ENCODE data around the gene L3MBTL4. TPM values are rescaled to one million over a fixed set of nuclear protein-coding genes. Genes with fewer than 3 reads are reported as not detected.

L3MBTL4 gene
- total and polyA plus RNA-seq, 4 donors: 0.26 to 4.2 (median 2.0) TPM

DNA sequence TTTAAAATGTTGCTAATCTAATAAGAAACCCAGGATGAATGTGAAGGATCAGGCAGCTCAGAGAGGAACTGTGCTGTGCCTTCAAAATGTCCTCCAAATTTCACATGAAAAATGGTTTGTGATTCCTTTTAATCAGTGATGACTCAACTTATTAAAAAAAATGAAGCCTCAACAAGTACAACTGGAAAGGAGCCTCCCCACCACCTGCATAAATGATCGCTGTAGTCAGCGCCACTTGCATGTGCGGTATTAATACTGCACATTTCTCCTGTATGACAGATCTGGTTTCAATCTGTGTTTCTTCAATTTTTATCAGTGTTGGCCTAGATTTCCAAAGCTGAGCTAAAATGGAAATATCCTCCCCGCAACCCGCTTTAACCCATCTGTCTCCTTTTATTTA, 404.4 kb downstream of the L3MBTL4 start:
- H3K27me3 ChIP-seq (ENCODE audit: control insufficient read depth in 1 of 2, insufficient read depth in 2 of 2, low read length in 1 of 2): no peaks in the 10 kb centered on the region

GRCh38 chr18:6009756-6010155, 405.0 kb downstream of the L3MBTL4 start:
- no peak overlapping the region for H3K27ac ChIP-seq (ENCODE audit: low read depth in 1 of 2, low read length in 2 of 2)
- intact Hi-C loops (cut with DNase I): no loop called here
- DNase-seq (no peak), ATAC-seq (ENCODE audit: low FRiP score) (no peak)
- H3K4me3 ChIP-seq (ENCODE audit: low read length in 2 of 2): no peak overlapping the region
- WGBS, 2 donors: 74 to 84% methylated on average over 4 of the region's 4 CpGs
- no peaks in the 10 kb centered on the region for H3K36me3 ChIP-seq (ENCODE audit: control insufficient read depth in 1 of 2, insufficient read depth in 2 of 2, low read length in 1 of 2)
- H3K4me1 ChIP-seq (ENCODE audit: control insufficient read depth in 1 of 2, insufficient read depth in 2 of 2, low read length in 2 of 2): no peaks in the 10 kb centered on the region
- H3K9me3 ChIP-seq (ENCODE audit: control insufficient read depth, low read length): no peaks in the 10 kb centered on the region
- H3K27me3 ChIP-seq (ENCODE audit: control insufficient read depth in 1 of 2, insufficient read depth in 2 of 2, low read length in 1 of 2): no peaks in the 10 kb centered on the region

More for the DNA sequence above, 404.4 kb downstream of the L3MBTL4 start:
- H3K27ac ChIP-seq (ENCODE audit: low read depth in 1 of 2, low read length in 2 of 2): no peak overlapping the region
- ATAC-seq (ENCODE audit: low FRiP score) (no peak), DNase-seq (no peak)
- no peaks in the 10 kb centered on the region for H3K36me3 ChIP-seq (ENCODE audit: control insufficient read depth in 1 of 2, insufficient read depth in 2 of 2, low read length in 1 of 2)
- H3K4me1 ChIP-seq (ENCODE audit: control insufficient read depth in 1 of 2, insufficient read depth in 2 of 2, low read length in 2 of 2): no peaks in the 10 kb centered on the region
- H3K4me3 ChIP-seq (ENCODE audit: low read length in 2 of 2): no peak overlapping the region
- intact Hi-C loops (cut with DNase I): no loop called here
- no peaks in the 10 kb centered on the region for H3K9me3 ChIP-seq (ENCODE audit: control insufficient read depth, low read length)
- WGBS, 2 donors: 70% methylated on average over 5 of the region's 5 CpGs

DNA sequence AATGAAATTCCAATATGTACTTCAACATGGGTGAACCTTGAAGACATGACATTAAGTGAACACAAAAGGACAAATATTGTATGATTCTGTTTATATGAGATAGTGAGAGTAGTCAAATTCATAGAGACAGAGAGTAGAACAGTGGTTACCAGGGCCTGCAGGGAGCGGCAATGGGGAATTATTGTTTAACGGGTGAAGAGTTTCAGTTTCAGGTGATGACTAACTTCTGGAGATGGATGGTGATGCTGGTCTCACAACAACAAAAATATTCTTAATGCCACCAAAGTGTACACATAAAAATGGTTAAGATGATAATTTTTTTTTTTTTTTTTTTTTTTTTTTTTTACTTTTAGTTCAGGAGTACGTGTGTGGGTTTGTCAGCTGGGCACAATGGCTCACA, 410.0 kb downstream of the L3MBTL4 start:
- DNase-seq (no peak), ATAC-seq (ENCODE audit: low FRiP score) (no peak)
- Histone ChIP-seq H3K27me3 (ENCODE audit: control insufficient read depth in 1 of 2, insufficient read depth in 2 of 2, low read length in 1 of 2) (no peaks in the 10 kb centered on the region), H3K9me3 (ENCODE audit: control insufficient read depth, low read length) (no peaks in the 10 kb centered on the region), H3K4me3 (ENCODE audit: low read length in 2 of 2) (no peak overlapping the region), H3K4me1 (ENCODE audit: control insufficient read depth in 1 of 2, insufficient read depth in 2 of 2, low read length in 2 of 2) (no peaks in the 10 kb centered on the region), H3K27ac (ENCODE audit: low read depth in 1 of 2, low read length in 2 of 2) (no peak overlapping the region), H3K36me3 (ENCODE audit: control insufficient read depth in 1 of 2, insufficient read depth in 2 of 2, low read length in 1 of 2) (no peaks in the 10 kb centered on the region)
- WGBS, 2 donors: 92 to 96% methylated on average over 3 of the region's 3 CpGs
- intact Hi-C loops (cut with DNase I): no loop called here

GRCh38 chr18:6004119-6004518, 410.6 kb downstream of the L3MBTL4 start:
- Histone ChIP-seq H3K4me1 (ENCODE audit: control insufficient read depth in 1 of 2, insufficient read depth in 2 of 2, low read length in 2 of 2) (no peaks in the 10 kb centered on the region), H3K4me3 (ENCODE audit: low read length in 2 of 2) (no peak overlapping the region), H3K27me3 (ENCODE audit: control insufficient read depth in 1 of 2, insufficient read depth in 2 of 2, low read length in 1 of 2) (no peaks in the 10 kb centered on the region), H3K36me3 (ENCODE audit: control insufficient read depth in 1 of 2, insufficient read depth in 2 of 2, low read length in 1 of 2) (no peaks in the 10 kb centered on the region), H3K27ac (ENCODE audit: low read depth in 1 of 2, low read length in 2 of 2) (no peak overlapping the region), H3K9me3 (ENCODE audit: control insufficient read depth, low read length) (no peaks in the 10 kb centered on the region)
- DNase-seq (no peak), ATAC-seq (ENCODE audit: low FRiP score) (no peak)
- intact Hi-C loops (cut with DNase I): no loop called here
- 57 to 59% methylated on average over 3 of the region's 3 CpGs for WGBS, 2 donors

DNA sequence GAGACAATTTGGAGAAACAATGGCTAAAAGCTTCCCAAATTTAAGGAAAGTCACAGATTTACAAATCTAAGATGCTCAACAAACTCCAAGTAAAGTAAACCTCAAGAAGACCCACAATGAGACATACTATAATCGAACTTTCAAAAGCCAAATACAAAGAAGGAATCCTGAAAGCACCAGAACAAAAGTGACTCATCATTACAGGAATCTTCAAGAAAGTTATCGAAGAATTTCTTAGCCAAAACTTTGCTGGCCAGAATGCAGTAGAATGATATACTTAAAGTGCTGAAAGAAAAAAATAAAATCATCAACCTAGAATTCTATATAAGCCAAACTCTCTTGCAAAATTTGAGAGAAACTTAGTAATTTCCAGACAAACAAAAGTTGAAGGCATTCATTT, 412.8 kb downstream of the L3MBTL4 start:
- ATAC-seq (ENCODE audit: low FRiP score) (no peak), DNase-seq (no peak)
- Histone ChIP-seq H3K4me1 (ENCODE audit: control insufficient read depth in 1 of 2, insufficient read depth in 2 of 2, low read length in 2 of 2) (no peaks in the 10 kb centered on the region), H3K27ac (ENCODE audit: low read depth in 1 of 2, low read length in 2 of 2) (no peak overlapping the region), H3K36me3 (ENCODE audit: control insufficient read depth in 1 of 2, insufficient read depth in 2 of 2, low read length in 1 of 2) (no peaks in the 10 kb centered on the region), H3K4me3 (ENCODE audit: low read length in 2 of 2) (no peak overlapping the region), H3K9me3 (ENCODE audit: control insufficient read depth, low read length) (no peaks in the 10 kb centered on the region), H3K27me3 (ENCODE audit: control insufficient read depth in 1 of 2, insufficient read depth in 2 of 2, low read length in 1 of 2) (no peaks in the 10 kb centered on the region)
- intact Hi-C loops (cut with DNase I): no loop called here
- 72 to 79% methylated on average over 2 of the region's 2 CpGs for WGBS, 2 donors

DNA sequence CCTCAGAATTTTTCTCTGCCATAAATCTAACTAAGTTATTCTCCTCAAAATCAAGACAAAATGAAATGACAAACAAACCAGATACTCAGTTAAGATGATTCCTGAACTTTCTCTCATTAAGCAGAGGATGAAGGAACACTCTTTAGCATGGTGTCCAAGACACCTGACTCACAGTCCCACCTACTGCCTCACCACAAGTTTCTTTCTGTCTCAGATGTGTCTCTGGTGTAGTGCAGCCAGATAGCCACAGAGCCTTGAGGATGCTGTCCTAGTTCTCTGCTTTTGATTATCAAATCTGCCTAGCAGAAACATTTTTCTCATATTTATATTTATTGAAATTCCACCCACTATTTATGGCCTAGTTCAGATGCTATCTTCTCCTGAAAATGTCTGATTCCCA, 415.8 kb downstream of the L3MBTL4 start:
- intact Hi-C loops (cut with DNase I): no loop called here
- no peak for DNase-seq
- Histone ChIP-seq H3K27ac (ENCODE audit: low read depth in 1 of 2, low read length in 2 of 2) (no peak overlapping the region), H3K36me3 (ENCODE audit: control insufficient read depth in 1 of 2, insufficient read depth in 2 of 2, low read length in 1 of 2) (no peaks in the 10 kb centered on the region), H3K9me3 (ENCODE audit: control insufficient read depth, low read length) (no peaks in the 10 kb centered on the region), H3K4me3 (ENCODE audit: low read length in 2 of 2) (no peak overlapping the region), H3K27me3 (ENCODE audit: control insufficient read depth in 1 of 2, insufficient read depth in 2 of 2, low read length in 1 of 2) (no peaks in the 10 kb centered on the region), H3K4me1 (ENCODE audit: control insufficient read depth in 1 of 2, insufficient read depth in 2 of 2, low read length in 2 of 2) (no peaks in the 10 kb centered on the region)
- no peak for ATAC-seq (ENCODE audit: low FRiP score)

- ATAC-seq (ENCODE audit: low FRiP score) (no peak), DNase-seq (no peak)
- intact Hi-C loops (cut with DNase I): no loop called here
- H3K36me3 ChIP-seq (ENCODE audit: control insufficient read depth in 1 of 2, insufficient read depth in 2 of 2, low read length in 1 of 2): no peaks in the 10 kb centered on the region
- 73 to 79% methylated on average over 7 of the region's 7 CpGs for WGBS, 2 donors
- no peak overlapping the region for H3K4me3 ChIP-seq (ENCODE audit: low read length in 2 of 2)
- no peaks in the 10 kb centered on the region for H3K9me3 ChIP-seq (ENCODE audit: control insufficient read depth, low read length)
- H3K27me3 ChIP-seq (ENCODE audit: control insufficient read depth in 1 of 2, insufficient read depth in 2 of 2, low read length in 1 of 2): no peaks in the 10 kb centered on the region
- H3K4me1 ChIP-seq (ENCODE audit: control insufficient read depth in 1 of 2, insufficient read depth in 2 of 2, low read length in 2 of 2): no peaks in the 10 kb centered on the region
- no peak overlapping the region for H3K27ac ChIP-seq (ENCODE audit: low read depth in 1 of 2, low read length in 2 of 2)
These were observed 416.4 kb downstream of the L3MBTL4 start for GRCh38 chr18:5998166-5998881.

GRCh38 chr18:5997361-5997760, 417.4 kb downstream of the L3MBTL4 start:
- Histone ChIP-seq H3K9me3 (ENCODE audit: control insufficient read depth, low read length) (no peaks in the 10 kb centered on the region), H3K27me3 (ENCODE audit: control insufficient read depth in 1 of 2, insufficient read depth in 2 of 2, low read length in 1 of 2) (no peaks in the 10 kb centered on the region), H3K36me3 (ENCODE audit: control insufficient read depth in 1 of 2, insufficient read depth in 2 of 2, low read length in 1 of 2) (no peaks in the 10 kb centered on the region), H3K4me1 (ENCODE audit: control insufficient read depth in 1 of 2, insufficient read depth in 2 of 2, low read length in 2 of 2) (no peaks in the 10 kb centered on the region), H3K4me3 (ENCODE audit: low read length in 2 of 2) (no peak overlapping the region), H3K27ac (ENCODE audit: low read depth in 1 of 2, low read length in 2 of 2) (no peak overlapping the region)
- DNase-seq: no peak
- no peak for ATAC-seq (ENCODE audit: low FRiP score)
- WGBS, 2 donors: 22 to 51% methylated on average over 1 of the region's 1 CpG
- intact Hi-C loops (cut with DNase I): no loop called here

DNA sequence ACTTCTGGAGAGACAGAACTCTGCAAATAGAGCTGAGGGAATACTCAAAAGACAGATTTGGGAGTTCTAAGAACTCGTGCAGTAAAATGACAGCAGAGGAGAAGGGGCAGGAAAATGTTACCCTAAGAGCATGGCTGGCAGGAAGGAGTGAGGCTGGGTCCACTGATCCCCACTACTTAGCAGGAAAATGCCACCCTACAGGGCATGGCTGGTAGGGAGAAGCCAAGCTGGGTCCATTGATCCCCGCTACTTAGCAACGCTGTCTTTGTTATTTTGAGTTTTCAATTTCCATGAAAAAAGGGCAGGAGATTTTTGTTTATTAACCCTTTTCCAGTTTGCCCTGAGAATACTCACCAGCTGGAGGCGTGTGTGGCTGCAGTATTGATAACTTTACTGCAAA, 419.1 kb downstream of the L3MBTL4 start:
- no peak overlapping the region for H3K27ac ChIP-seq (ENCODE audit: low read depth in 1 of 2, low read length in 2 of 2)
- intact Hi-C loops (cut with DNase I): no loop called here
- no peak for DNase-seq
- ATAC-seq (ENCODE audit: low FRiP score): no peak
- no peaks in the 10 kb centered on the region for H3K4me1 ChIP-seq (ENCODE audit: control insufficient read depth in 1 of 2, insufficient read depth in 2 of 2, low read length in 2 of 2)
- H3K36me3 ChIP-seq (ENCODE audit: control insufficient read depth in 1 of 2, insufficient read depth in 2 of 2, low read length in 1 of 2): no peaks in the 10 kb centered on the region
- H3K4me3 ChIP-seq (ENCODE audit: low read length in 2 of 2): no peak overlapping the region
- H3K27me3 ChIP-seq (ENCODE audit: control insufficient read depth in 1 of 2, insufficient read depth in 2 of 2, low read length in 1 of 2): no peaks in the 10 kb centered on the region
- WGBS, 2 donors: 56% methylated on average over 4 of the region's 4 CpGs
- H3K9me3 ChIP-seq (ENCODE audit: control insufficient read depth, low read length): no peaks in the 10 kb centered on the region
